Kidney epithelial cell (primary cell): ENCODE data around the gene CCR8. TPM values are rescaled to one million over a fixed set of nuclear protein-coding genes. Genes with fewer than 3 reads are reported as not detected.

Experiments used
- DNase-seq: peaks from one replicate; pipeline ENCODE4 v3.0.0-alpha.2; 2010; ENCODE audit warnings: low read depth
- H3K27me3 ChIP-seq: 2 replicates; pipeline ENCODE4 v1.6.0; 2011; ENCODE audit warnings: low read length; ENCODE audit not compliant: control insufficient read depth, insufficient read depth
- H3K36me3 ChIP-seq: 2 replicates; pipeline ENCODE4 v1.5.1; 2011; ENCODE audit warnings: low read length; ENCODE audit not compliant: control insufficient read depth, insufficient read depth
- H3K4me3 ChIP-seq: 2 replicates; pipeline ENCODE4 v1.5.1; 2011; ENCODE audit warnings: low read depth, mild to moderate bottlenecking, control low read depth, low read length
- total RNA-seq: library from RNA; depleted of rRNA; stranded (reverse); fragments of >200 nt; gene quantifications from 2 replicates; pipeline ENCODE4 v1.2.3, GENCODE V29; 2015
- TF ChIP-seq, protein P1 (sequence below): IDR thresholded peaks from 2 replicates; pipeline ENCODE4 v1.5.1; 2011; ENCODE audit warnings: mild to moderate bottlenecking, moderate library complexity, low read length, control low read depth, inconsistent platforms; ENCODE audit not compliant: insufficient read depth, poor library complexity, severe bottlenecking

Gene CCR8, protein sequence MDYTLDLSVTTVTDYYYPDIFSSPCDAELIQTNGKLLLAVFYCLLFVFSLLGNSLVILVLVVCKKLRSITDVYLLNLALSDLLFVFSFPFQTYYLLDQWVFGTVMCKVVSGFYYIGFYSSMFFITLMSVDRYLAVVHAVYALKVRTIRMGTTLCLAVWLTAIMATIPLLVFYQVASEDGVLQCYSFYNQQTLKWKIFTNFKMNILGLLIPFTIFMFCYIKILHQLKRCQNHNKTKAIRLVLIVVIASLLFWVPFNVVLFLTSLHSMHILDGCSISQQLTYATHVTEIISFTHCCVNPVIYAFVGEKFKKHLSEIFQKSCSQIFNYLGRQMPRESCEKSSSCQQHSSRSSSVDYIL
- total RNA-seq, result not detected in 2 replicates

- Histone ChIP-seq H3K36me3 (no peaks in the 10 kb centered on the region), H3K4me3 (no peak within 1 kb of the TSS), H3K27me3 (peaks cover 3% of the 10 kb centered on the region)
- TF ChIP-seq, protein P1, sequence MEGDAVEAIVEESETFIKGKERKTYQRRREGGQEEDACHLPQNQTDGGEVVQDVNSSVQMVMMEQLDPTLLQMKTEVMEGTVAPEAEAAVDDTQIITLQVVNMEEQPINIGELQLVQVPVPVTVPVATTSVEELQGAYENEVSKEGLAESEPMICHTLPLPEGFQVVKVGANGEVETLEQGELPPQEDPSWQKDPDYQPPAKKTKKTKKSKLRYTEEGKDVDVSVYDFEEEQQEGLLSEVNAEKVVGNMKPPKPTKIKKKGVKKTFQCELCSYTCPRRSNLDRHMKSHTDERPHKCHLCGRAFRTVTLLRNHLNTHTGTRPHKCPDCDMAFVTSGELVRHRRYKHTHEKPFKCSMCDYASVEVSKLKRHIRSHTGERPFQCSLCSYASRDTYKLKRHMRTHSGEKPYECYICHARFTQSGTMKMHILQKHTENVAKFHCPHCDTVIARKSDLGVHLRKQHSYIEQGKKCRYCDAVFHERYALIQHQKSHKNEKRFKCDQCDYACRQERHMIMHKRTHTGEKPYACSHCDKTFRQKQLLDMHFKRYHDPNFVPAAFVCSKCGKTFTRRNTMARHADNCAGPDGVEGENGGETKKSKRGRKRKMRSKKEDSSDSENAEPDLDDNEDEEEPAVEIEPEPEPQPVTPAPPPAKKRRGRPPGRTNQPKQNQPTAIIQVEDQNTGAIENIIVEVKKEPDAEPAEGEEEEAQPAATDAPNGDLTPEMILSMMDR, result no peak
- no peak for DNase-seq
Measured at GRCh38 chr3:39329493-39329892, at the start of gene CCR8. CCR8 (plus strand) TSS chr3:39329709; CDS start chr3:39332332, 2,623 bp downstream.

GRCh38 chr3:39279745-39280517 is 49.6 kb upstream of the CCR8 start, which contains the start of gene CX3CR1:
CX3CR1 (minus strand) TSS chr3:39280036; CDS start chr3:39266509, 13,527 bp downstream.
- Histone ChIP-seq H3K27me3 (no peaks in the 10 kb centered on the region), H3K4me3 (no peak within 1 kb of the TSS), H3K36me3 (no peaks in the 10 kb centered on the region)
- TF ChIP-seq, protein P1, result no peak
- DNase-seq, result no peak

DNA sequence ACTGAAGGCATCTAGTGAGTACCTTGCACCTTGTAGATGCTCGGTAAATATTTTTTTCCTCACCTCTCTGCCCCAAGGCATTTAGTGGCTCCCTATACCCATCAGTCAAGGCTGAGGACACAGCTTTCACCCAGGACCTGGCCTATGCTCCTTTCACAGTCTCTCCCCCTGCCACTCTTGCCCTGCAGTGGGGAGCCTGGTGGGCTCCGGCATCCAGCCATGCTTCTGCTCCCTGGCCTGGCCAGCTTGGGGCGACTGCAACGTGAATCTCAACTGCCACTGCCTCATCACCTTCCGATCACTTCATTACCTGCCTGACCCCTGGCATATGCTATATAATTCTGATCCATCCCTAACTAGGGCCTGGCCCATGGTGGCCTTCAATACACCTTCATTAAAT is 48.9 kb upstream of the CCR8 start:
- Histone ChIP-seq H3K27me3 (no peaks in the 10 kb centered on the region), H3K4me3 (no peak overlapping the region), H3K36me3 (no peaks in the 10 kb centered on the region)
- DNase-seq, result no peak
- TF ChIP-seq, protein P1, result no peak

DNA sequence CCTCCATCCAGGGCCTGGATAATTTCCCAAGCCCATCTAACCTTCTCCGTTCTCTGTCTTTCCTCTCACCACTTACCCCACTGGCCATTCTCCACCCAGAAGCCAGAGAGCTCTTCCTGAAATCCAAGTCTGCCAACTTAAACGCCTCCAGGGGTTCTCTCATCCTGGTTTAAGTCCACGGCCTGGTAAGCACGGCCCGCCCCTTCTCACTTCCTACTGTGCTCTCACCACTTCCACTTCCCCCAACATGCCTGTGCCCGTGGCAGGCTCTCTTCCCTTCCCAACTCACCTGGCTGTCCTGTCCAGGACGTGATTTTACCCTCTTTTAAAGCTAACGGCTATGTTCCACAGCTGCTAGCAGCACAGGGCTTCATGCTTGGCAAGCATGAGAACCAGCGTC is 48.0 kb upstream of the CCR8 start:
- no peaks in the 10 kb centered on the region for H3K36me3 ChIP-seq
- H3K4me3 ChIP-seq, result no peak overlapping the region
- TF ChIP-seq, protein P1, result no peak
- no peak for DNase-seq
- no peaks in the 10 kb centered on the region for H3K27me3 ChIP-seq

GRCh38 chr3:39282057-39282456 is 47.5 kb upstream of the CCR8 start:
- Histone ChIP-seq H3K36me3 (no peaks in the 10 kb centered on the region), H3K4me3 (no peak overlapping the region), H3K27me3 (no peaks in the 10 kb centered on the region)
- no peak for DNase-seq
- TF ChIP-seq, protein P1, result no peak
